Activated T-helper 1 cell treated with anti-CD3 and anti-CD28 coated beads, Interleukin-2, amount 50 U/mL, for 16 hours (primary cell): ENCODE results near the gene YPEL3.

Source experiments
- DNase-seq, 2 donors: peaks; one replicate each; pipeline ENCODE4 v3.0.0-alpha.2; 2020; ENCODE audit warnings: low read depth in 1 of 2, low spot score in 1 of 2

YPEL3 gene

GRCh38 chr16:30052671-30053372 lies 43.2 kb downstream of the YPEL3 start:
- peak; percentile 81 for DNase-seq

- no peak for DNase-seq
Measured at GRCh38 chr16:30051518-30051917, 44.5 kb downstream of the YPEL3 start.

- DNase-seq: no peak
Measured at GRCh38 chr16:30049871-30050270, 46.1 kb downstream of the YPEL3 start.

GRCh38 chr16:30046588-30046987 lies 49.4 kb downstream of the YPEL3 start:
- DNase-seq: no peak

- no peak for DNase-seq
Measured at GRCh38 chr16:30046178-30046577, 49.8 kb downstream of the YPEL3 start.
